HepG2 (cell line): ENCODE results near the gene ZSCAN21. TPM values are rescaled to one million over a fixed set of nuclear protein-coding genes. Genes with fewer than 3 reads are reported as not detected.

Source experiments
- ATM ChIP-seq: fragments of 450-650 bp; IDR thresholded peaks from 2 replicates; pipeline ENCODE4 v1.7.1; 2017; ENCODE audit warnings: mild to moderate bottlenecking, borderline replicate concordance
- BRCA1 ChIP-seq: sonication (generic); formaldehyde crosslinking; IDR thresholded peaks from 2 replicates; pipeline ENCODE4 v1.4.0; 2020; ENCODE audit warnings: missing genetic modification reagents
- FLYWCH1 ChIP-seq: sonication (generic); formaldehyde crosslinking; IDR thresholded peaks from 2 replicates; pipeline ENCODE4 v1.8.1; 2023; ENCODE audit warnings: mild to moderate bottlenecking, missing genetic modification reagents
- GMEB2 ChIP-seq: IDR thresholded peaks from 2 replicates; pipeline ENCODE4 v1.6.1; 2016; ENCODE audit warnings: missing biosample characterization, missing genetic modification reagents, low read depth
- GZF1 ChIP-seq: sonication (generic); formaldehyde crosslinking; IDR thresholded peaks from 2 replicates; pipeline ENCODE4 v1.5.1; 2020; ENCODE audit warnings: mild to moderate bottlenecking, missing genetic modification reagents
- HIC2 ChIP-seq: sonication (generic); formaldehyde crosslinking; IDR thresholded peaks from 2 replicates; pipeline ENCODE4 v1.9.0; 2022; ENCODE audit warnings: low read depth, missing genetic modification reagents
- MAZ ChIP-seq, 2 experiments: sonication (generic) in 1 of 2; formaldehyde crosslinking in 1 of 2; IDR thresholded peaks; 2 replicates each; pipeline versions ENCODE4 v1.5.0 to v1.6.1; 2012 to 2020; ENCODE audit warnings: low read depth in 2 of 2, mild to moderate bottlenecking in 2 of 2, borderline replicate concordance in 1 of 2, improper control_type of control experiment in 1 of 2, low read length in 1 of 2, missing genetic modification reagents in 1 of 2, moderate library complexity in 1 of 2
- NAIF1 ChIP-seq: sonication (generic); formaldehyde crosslinking; IDR thresholded peaks from 2 replicates; pipeline ENCODE4 v1.5.0; 2020; ENCODE audit warnings: mild to moderate bottlenecking, missing genetic modification reagents, borderline replicate concordance
- NR2F2 ChIP-seq: IDR thresholded peaks from 2 replicates; pipeline ENCODE4 v1.6.1; 2012; ENCODE audit warnings: low read depth, inconsistent platforms, borderline replicate concordance
- PBX3 ChIP-seq: sonication (generic); formaldehyde crosslinking; IDR thresholded peaks from 2 replicates; pipeline ENCODE4 v1.8.1; 2023; ENCODE audit warnings: missing genetic modification reagents, inconsistent platforms, borderline replicate concordance
- PHF8 ChIP-seq: sonication (generic); formaldehyde crosslinking; IDR thresholded peaks from 2 replicates; pipeline ENCODE4 v1.5.0; 2020; ENCODE audit warnings: missing genetic modification reagents
- ZBTB7B ChIP-seq: sonication (generic); formaldehyde crosslinking; IDR thresholded peaks from 2 replicates; pipeline ENCODE4 v1.4.0; 2020; ENCODE audit warnings: missing genetic modification reagents
- ZFY ChIP-seq: sonication (generic); formaldehyde crosslinking; IDR thresholded peaks from 2 replicates; pipeline ENCODE4 v1.4.0; 2020; ENCODE audit warnings: missing genetic modification reagents
- ZIK1 ChIP-seq: sonication (generic); formaldehyde crosslinking; IDR thresholded peaks from 2 replicates; pipeline ENCODE4 v1.5.0; 2020; ENCODE audit warnings: mild to moderate bottlenecking, low read depth, missing genetic modification reagents, borderline replicate concordance
- ZNF251 ChIP-seq: sonication (generic); formaldehyde crosslinking; IDR thresholded peaks from 2 replicates; pipeline ENCODE4 v1.9.0; 2021; ENCODE audit warnings: mild to moderate bottlenecking, missing genetic modification reagents
- ZNF337 ChIP-seq: sonication (generic); formaldehyde crosslinking; IDR thresholded peaks from 2 replicates; pipeline ENCODE4 v1.5.1; 2020; ENCODE audit warnings: missing genetic modification reagents, low read depth, mild to moderate bottlenecking, borderline replicate concordance
- ZNF720 ChIP-seq: sonication (generic); formaldehyde crosslinking; IDR thresholded peaks from 2 replicates; pipeline ENCODE4 v1.4.0; 2020; ENCODE audit warnings: missing genetic modification reagents
- polyA plus RNA-seq, 8 experiments: library from polyadenylated mRNA; depleted of rRNA in 3 of 8; stranded (reverse) in 7 of 8; unstranded in 1 of 8; fragments of >200 nt; fragmentation: Illumina TruSeq in 4 of 8; extraction: Trizol in 4 of 8; gene quantifications; 2 replicates each; pipeline versions ENCODE4 v1.2.1 to v1.2.3, GENCODE V29; 2011 to 2016; ENCODE audit warnings: low read depth in 4 of 8, missing spikeins in 1 of 8, mixed read lengths in 1 of 8; ENCODE audit not compliant: insufficient read depth in 1 of 8
- total RNA-seq, 5 experiments: library from RNA; depleted of rRNA; stranded (reverse); fragments of >200 nt; fragmentation: Illumina TruSeq; extraction: Trizol; gene quantifications; 2 replicates each; pipeline ENCODE4 v1.2.3, GENCODE V29; 2016; ENCODE audit warnings: low read depth in 1 of 5
- TF ChIP-seq, protein P1 (sequence below): sonication (generic); formaldehyde crosslinking; IDR thresholded peaks from 2 replicates; pipeline ENCODE4 v1.4.0; 2020; ENCODE audit warnings: missing genetic modification reagents
- TF ChIP-seq, protein P2 (sequence below): IDR thresholded peaks from 2 replicates; pipeline ENCODE4 v1.6.1; 2016; ENCODE audit warnings: control low read depth
- TF ChIP-seq, protein P3 (sequence below): sonication (generic); formaldehyde crosslinking; IDR thresholded peaks from 2 replicates; pipeline ENCODE4 v1.5.0; 2020; ENCODE audit warnings: mild to moderate bottlenecking, missing genetic modification reagents

ZSCAN21 gene
- total and polyA plus RNA-seq, 2 of the 13 experiments (the other 11 are each of a cell fraction or from before 2014, with no cell fraction given) = 7.0 to 10.0 TPM

DNA sequence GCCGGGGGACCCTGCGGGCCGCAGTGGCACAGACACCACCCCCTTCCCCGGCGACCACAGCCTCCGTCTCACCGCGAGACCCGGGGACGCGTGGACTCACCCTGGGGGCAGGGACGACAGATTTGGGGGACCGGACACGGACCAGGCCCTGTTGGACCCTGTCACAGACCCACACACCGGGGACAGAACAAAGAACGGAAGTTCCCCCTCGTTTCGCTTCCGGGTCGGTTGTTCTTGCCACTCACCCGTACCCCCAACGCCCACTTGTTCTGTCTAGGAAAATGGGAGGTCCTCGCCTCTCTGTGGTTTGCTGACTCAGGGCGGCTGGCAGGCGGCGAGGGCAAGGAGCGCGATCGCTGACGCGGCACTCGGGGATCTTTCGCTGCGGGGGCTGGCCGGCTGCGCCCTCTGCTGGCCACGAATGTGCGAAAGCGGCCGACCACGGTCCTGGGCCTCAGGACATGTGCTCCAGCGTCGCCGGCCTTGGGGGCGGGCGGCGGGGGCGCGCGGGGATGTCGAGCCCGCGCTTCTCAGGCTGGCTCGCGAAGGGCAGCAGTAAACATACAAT is 32.0 kb downstream of the ZSCAN21 start, which contains the start of gene ZNF3 (continued):
- TF ChIP-seq ZFY (CRISPR knock-in tag) (peak; percentile 96), FLYWCH1 (peak; percentile 75; the same call in 1 of the 2 replicates), ZNF251 (CRISPR knock-in tag) (no peak), ZIK1 (CRISPR knock-in tag) (peak; percentile 91), ZNF720 (CRISPR knock-in tag) (no peak), ZNF337 (CRISPR knock-in tag) (peak; percentile 88), ZBTB7B (CRISPR knock-in tag) (peak; percentile 96), PHF8 (peak; percentile 92), ATM (no peak), HIC2 (CRISPR knock-in tag) (peak; percentile 74; the same call in 1 of the 2 replicates), BRCA1 (CRISPR knock-in tag) (no peak; the same call in 1 of the 2 replicates), GZF1 (CRISPR knock-in tag) (no peak), NAIF1 (CRISPR knock-in tag) (peak; percentile 83), GMEB2 (CRISPR knock-in tag) (peak; percentile 41; the same call in 1 of the 2 replicates), MAZ (IDR thresholded peaks at IDR 0.05; ENCODE audit: borderline replicate concordance, low read depth, low read length) (peak; percentile 83), MAZ (CRISPR knock-in tag; IDR thresholded peaks at IDR 0.05; ENCODE audit: low read depth) (peak; percentile 97), NR2F2 (peak; percentile 41; the same call in 1 of the 2 replicates), PBX3 (CRISPR knock-in tag) (peak; percentile 54; the same call in 1 of the 2 replicates)
- TF ChIP-seq, protein P1, sequence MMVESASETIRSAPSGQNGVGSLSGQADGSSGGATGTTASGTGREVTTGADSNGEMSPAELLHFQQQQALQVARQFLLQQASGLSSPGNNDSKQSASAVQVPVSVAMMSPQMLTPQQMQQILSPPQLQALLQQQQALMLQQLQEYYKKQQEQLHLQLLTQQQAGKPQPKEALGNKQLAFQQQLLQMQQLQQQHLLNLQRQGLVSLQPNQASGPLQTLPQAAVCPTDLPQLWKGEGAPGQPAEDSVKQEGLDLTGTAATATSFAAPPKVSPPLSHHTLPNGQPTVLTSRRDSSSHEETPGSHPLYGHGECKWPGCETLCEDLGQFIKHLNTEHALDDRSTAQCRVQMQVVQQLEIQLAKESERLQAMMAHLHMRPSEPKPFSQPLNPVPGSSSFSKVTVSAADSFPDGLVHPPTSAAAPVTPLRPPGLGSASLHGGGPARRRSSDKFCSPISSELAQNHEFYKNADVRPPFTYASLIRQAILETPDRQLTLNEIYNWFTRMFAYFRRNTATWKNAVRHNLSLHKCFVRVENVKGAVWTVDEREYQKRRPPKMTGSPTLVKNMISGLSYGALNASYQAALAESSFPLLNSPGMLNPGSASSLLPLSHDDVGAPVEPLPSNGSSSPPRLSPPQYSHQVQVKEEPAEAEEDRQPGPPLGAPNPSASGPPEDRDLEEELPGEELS (CRISPR knock-in tag) = peak; percentile 74; the same call in 1 of the 2 replicates
- TF ChIP-seq, protein P2, sequence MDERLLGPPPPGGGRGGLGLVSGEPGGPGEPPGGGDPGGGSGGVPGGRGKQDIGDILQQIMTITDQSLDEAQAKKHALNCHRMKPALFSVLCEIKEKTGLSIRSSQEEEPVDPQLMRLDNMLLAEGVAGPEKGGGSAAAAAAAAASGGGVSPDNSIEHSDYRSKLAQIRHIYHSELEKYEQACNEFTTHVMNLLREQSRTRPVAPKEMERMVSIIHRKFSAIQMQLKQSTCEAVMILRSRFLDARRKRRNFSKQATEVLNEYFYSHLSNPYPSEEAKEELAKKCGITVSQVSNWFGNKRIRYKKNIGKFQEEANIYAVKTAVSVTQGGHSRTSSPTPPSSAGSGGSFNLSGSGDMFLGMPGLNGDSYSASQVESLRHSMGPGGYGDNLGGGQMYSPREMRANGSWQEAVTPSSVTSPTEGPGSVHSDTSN = peak; percentile 79
- TF ChIP-seq, protein P3, sequence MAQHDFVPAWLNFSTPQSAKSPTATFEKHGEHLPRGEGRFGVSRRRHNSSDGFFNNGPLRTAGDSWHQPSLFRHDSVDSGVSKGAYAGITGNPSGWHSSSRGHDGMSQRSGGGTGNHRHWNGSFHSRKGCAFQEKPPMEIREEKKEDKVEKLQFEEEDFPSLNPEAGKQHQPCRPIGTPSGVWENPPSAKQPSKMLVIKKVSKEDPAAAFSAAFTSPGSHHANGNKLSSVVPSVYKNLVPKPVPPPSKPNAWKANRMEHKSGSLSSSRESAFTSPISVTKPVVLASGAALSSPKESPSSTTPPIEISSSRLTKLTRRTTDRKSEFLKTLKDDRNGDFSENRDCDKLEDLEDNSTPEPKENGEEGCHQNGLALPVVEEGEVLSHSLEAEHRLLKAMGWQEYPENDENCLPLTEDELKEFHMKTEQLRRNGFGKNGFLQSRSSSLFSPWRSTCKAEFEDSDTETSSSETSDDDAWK (CRISPR knock-in tag) = no peak
